GM19023 (cell line): ENCODE results near the gene ERBB3.
"Not testable (repeated sequence)": the region's sequence is repeated elsewhere in the genome, so short reads cannot be mapped to it uniquely, and the experiment has no call there.

ENCODE experiments used
- ATAC-seq: cut with Tn5 transposase; IDR thresholded peaks from one replicate; pipeline ENCODE4 v1.9.1; 2021; ENCODE audit warnings: mild to moderate bottlenecking, moderate library complexity; ENCODE audit not compliant: unreplicated experiment

The ERBB3 gene

DNA sequence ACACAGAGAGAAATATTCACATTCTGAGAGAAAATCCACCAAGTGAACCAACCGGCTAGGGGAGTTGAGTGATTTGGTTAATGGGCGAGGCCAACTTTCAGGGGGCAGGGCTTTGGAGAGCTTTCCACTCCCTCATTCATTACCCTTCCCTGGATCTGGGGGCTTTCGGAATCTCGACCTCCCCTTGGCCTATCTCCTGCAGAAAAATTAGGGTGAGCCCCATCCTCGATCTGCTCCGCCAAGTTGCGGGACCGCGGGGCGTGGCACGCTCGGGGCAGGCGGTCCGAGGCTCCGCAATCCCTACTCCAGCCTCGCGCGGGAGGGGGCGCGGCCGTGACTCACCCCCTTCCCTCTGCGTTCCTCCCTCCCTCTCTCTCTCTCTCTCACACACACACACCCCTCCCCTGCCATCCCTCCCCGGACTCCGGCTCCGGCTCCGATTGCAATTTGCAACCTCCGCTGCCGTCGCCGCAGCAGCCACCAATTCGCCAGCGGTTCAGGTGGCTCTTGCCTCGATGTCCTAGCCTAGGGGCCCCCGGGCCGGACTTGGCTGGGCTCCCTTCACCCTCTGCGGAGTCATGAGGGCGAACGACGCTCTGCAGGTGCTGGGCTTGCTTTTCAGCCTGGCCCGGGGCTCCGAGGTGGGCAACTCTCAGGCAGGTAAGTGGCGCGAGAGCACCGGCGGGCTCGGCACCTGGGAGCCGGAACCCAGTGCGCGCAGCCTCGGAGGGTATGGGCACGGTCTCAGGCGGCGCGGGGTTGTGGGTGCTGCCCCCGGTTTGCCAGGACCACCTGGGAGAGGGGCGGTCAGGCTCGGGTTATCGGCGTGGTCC is at the start of gene ERBB3:
ERBB3 (plus strand) TSS at position 443 of the 833 bp plus-strand sequence; CDS start at position 579, 136 bp downstream.
- peak; percentile 32 for ATAC-seq

DNA sequence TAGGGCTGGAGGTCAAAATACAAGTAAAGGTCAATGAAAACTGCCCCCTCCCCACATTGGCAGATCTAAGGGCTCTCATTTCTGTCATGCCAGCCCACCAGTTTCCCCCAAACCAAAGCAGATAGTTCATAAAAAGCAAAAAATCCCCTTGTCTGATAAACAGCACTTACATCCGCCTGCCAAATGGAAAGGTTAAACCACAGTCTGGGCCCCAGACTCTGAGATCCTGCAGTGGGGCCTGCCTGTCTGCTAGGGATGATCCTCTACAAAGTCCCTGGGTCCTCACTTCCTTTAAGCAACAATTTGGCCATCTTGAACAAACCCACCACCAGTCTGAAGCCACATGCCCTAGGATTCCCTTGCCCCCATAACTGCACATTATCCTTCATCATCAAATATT is 48.0 kb upstream of the ERBB3 start:
- no peak for ATAC-seq

DNA sequence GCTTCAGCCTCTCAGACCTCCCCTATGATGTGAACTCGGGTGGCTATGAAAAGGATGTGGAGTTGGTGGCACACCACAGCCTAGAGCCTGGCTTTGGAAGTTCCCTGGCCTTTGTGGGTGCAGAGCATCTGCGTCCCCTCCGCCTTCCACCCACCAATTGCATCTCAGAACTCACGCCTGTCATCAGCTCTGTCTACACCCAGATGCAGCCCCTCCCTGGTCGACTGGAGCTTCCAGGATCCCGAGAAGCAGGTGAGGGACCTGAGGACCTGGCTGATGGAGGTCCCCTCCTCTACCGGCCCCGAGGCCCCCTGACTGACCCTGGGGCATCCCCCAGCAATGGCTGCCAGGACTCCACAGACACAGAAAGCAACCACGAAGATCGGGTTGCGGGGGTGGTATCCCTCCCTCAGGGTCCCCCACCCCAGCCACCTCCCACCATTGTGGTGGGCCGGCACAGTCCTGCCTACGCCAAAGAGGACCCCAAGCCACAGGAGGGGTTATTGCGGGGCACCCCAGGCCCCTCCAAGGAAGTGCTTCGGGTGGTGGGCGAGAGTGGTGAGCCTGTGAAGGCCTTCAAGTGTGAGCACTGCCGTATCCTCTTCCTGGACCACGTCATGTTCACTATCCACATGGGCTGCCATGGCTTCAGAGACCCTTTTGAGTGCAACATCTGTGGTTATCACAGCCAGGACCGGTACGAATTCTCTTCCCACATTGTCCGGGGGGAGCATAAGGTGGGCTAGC is 45.2 kb upstream of the ERBB3 start:
- ATAC-seq, result no peak

DNA sequence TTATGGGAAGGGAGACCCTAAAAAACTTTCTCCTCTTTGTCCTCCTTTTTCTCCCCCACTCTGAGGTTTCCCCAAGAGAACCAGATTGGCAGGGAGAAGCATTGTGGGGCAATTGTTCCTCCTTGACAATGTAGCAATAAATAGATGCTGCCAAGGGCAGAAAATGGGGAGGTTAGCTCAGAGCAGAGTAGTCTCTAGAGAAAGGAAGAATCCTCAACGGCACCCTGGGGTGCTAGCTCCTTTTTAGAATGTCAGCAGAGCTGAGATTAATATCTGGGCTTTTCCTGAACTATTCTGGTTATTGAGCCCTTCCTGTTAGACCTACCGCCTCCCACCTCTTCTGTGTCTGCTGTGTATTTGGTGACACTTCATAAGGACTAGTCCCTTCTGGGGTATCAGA is 42.8 kb upstream of the ERBB3 start:
- no peak for ATAC-seq

DNA sequence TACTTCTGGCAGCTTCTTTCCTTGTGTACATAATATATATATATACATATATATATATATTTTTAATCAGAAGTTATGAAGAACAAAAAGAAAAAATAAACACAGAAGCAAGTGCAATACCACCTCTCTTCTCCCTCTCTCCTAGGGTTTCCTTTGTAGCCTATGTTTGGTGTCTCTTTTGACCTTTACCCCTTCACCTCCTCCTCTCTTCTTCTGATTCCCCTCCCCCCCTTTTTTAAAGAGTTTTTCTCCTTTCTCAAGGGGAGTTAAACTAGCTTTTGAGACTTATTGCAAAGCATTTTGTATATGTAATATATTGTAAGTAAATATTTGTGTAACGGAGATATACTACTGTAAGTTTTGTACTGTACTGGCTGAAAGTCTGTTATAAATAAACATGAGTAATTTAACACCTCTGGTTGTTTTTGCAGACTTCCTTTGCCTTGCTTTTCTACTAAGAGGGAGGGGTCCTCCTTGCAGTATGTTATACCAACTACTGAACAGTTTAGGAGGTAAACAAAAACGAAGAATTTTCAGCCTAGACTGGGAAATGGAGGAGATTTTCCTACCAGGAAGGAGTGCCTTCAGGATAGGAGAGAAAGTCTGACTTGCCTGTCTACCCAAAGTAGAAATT is 41.8 kb upstream of the ERBB3 start:
- ATAC-seq, result no peak

DNA sequence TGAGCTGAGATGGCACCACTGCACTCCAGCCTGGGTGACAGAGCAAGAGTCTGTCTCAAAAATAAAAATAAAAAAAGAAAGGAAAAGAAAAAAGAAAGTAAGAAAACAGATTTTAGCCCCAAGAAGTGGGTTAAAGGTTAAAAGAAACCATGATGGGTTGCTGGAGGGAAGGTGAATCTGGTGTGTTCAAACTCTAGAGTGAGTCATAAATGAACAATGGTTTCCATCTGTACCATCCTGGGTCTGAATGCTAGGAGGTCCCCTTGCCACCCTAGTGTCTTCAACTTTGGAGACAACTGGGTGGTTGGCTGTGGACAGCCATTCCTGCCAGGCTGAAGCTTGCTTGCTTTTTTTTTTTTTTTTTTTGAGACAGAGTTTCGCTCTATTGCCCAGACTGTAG is 39.8 kb upstream of the ERBB3 start:
- no peak for ATAC-seq

DNA sequence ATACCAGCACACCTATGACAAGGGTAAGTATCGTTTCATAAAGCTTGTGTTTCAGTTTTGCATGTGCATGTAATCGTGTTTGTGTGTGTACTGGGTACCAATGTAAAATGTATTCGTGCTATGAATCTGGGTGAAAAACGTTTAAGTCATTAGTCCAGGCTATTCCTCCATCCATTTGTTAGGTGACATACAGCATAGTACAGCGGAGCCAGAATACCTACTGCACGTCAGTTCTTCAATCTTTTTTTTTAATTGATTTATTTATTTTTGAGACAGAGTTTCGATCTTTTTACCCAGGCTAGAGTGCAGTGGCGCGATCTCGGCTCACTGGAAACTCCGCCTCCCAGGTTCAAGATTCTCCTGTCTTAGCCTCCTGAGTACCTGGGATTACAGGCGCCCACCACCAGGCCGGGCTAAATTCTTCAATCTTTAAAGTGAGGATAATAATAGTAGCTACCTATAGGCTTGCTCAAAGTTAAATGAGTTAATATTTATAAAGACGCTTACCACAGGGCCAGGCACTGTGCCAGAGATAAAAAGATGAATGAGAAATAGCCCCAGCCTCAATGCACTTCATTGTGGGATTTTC is 38.9 kb upstream of the ERBB3 start:
- no peak for ATAC-seq

DNA sequence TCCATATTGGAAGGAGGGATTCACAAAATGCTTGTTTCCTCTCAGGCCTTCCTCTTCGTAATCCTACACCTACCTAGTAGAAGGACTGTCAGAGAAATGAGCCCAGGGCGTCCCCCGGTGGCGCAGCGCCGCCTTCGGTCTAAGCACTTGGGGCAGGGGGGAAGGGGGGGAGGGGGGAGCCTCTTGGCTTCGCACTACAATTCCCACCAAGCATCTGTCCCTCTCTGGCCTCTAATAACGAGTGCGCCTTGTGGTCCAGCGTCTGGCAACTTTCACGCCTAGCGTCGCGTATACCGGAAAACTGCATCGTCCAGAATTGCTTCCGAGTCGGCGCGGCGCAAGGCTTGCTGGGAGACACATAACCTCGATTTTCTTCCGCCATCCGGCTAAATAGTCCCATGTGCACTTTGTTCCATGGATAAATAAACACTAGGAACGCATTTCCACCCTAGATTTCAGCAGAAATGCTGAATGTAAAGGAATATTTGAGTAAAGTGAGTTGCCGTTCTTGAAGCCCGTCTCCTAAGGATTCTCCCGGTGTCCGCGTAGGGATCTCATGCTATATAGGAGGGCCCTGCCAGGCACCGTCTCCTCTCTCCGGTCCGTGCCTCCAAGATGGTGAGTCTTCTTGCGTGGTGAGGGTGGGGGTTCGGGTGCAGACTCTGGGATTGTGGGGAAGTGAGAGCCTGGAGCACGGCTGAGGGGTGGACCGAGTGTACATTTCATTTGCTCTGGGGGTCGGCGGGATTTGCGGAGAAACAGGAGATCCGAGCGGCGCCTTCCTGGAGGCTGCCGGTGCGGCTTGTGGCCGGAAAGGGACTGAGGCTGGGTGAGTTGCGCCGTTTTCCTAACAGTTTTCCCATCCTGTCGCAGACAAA is 38.2 kb upstream of the ERBB3 start, which contains the start of gene RPS26:
RPS26 (plus strand) TSS at position 367 of the 878 bp plus-strand sequence; CDS start at position 616, 249 bp downstream.
- ATAC-seq, result peak; percentile 90

DNA sequence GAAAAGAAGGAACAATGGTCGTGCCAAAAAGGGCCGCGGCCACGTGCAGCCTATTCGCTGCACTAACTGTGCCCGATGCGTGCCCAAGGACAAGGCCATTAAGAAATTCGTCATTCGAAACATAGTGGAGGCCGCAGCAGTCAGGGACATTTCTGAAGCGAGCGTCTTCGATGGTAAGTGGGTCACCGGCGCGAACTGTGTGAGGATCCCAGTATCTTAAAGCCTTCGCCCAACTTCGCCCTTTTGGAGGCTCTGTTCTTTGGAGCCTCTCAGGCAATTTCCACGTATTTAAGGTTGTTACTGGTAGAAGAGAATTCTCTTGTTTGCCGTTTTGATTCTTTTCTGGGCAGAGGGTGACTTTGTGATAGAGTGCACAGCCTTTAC is 37.5 kb upstream of the ERBB3 start:
- not testable (repeated sequence) for ATAC-seq

DNA sequence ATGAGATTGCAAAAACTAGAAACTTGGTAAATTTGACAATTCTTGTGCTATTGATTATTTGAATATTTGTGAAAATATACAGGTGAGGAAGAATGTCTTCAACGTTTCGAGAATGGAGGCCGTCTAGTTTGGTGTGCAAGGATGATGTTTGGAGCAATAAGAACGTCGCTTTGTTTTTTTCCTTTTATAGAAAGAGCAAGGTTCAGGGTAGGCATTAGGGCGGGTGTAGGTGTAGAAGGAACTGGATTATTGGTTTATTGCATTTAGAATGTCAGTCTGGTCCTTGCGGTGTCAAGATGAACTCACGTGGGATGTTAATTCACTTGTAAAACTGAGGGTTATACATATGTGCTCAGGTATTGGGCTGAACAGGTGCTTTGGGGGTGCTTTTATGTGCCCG is 37.1 kb upstream of the ERBB3 start:
- no peak for ATAC-seq

DNA sequence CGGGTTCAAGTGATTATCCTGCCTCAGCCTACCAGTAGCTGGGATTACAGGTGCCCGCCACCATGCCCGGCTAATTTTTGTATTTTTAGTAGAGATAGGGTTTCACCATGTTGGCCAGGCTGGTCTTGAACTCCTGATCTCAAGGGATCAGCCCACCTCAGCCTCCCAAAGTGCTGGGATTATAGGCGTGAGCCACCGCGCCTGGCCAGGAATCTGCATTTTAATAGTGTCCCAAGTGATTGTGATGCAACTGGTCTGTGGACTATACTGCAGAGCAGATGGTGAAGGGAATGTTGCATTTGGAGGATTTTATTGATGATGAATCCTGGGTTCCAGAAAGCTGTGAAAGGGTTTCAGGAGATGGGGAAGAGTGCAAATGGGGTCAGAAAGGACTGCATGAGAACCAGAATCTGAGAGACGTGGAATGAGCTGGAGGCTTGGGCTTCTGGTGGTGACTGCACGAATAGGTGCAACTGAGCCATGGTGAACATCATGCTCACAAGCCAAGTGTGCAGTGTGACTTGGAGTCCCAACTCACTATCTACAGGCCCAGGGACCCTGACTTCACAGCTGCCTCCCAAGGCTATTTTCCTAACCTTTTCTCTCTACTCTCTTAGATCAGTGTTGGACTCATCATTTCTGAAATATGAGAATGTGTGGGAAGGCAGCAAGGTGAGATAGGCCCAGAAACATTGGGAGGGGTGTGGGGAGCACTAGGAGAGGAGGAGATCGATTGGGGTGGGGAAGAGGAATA is 33.8 kb upstream of the ERBB3 start:
- ATAC-seq, result no peak

DNA sequence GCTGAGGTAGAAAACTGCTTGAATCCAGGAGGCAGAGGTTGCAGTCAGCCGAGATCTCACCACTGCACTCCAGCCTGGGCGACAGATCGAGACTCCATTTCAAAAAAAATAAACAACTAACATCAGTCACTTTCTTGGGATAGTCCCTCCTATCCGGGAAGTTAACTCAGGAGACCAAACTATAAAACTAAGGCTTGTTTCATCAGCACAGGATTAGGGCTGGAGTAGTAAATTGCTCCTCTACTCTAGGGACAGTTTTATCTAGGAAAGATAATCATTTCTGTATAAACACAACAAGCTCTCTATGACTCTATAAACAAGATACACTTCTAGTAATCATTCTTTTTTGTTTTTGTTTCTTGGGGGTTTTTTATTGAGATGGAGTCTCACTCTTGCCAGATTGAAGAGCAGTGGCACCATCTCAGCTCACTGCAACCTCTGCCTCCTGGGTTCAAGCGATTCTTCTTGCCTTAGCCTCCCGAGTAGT is 26.5 kb upstream of the ERBB3 start:
- no peak for ATAC-seq

DNA sequence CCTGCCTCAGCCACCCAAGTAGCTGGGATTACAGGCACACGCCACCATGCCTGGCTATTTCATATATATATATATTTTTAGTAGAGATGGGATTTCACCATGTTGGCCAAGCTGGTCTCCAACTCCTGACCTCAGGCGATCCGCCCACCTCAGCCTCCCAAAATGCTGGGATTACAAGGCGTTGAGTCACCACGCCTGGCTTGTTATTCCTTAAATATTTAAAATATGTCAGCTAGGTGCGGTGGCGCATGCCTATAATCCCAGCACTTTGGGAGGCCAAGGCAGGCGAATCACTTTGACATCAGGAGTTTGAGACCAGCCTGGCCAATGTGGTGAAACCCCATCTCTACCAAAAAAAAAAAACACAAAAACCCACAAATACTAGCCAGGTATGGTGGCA is 20.0 kb upstream of the ERBB3 start:
- not testable (repeated sequence) for ATAC-seq

DNA sequence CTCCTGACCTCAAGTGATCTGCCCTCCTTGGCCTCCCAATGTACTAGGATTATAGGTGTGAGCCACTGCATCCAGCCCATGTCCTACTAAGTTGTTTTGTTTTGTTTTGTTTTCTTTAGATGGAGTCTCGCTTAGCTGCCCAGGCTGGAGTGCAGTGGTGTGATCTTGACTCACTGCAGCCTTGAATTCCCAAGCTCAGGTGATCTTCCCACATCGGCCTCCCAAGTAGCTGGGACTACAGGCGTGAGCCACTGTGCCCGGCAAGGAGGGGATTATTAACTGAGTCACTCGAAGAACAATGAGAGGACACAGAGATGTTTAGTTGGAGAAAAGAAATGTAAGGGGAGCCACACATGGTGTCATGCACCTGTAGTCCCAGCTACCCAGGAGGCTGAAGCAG is 18.0 kb upstream of the ERBB3 start:
- no peak for ATAC-seq

DNA sequence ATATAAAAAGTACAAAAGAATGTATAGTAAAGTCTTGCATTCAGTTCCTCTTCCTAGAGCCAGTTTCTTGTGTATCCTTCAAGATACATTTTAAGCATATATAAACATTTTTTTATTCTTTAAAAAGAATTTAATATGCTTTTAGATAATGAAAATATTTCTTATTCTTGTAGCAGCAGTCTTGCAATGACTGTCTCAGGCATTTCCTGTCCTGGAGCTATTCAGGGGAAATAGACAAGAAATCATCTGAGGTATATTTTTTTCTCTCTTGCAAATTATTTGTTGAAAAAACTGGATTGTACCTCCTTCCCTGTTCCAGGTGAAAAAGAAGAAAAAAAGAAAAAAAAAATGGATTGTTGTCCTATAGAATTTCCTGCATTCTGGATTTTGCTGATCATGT is 17.0 kb upstream of the ERBB3 start:
- no peak for ATAC-seq

DNA sequence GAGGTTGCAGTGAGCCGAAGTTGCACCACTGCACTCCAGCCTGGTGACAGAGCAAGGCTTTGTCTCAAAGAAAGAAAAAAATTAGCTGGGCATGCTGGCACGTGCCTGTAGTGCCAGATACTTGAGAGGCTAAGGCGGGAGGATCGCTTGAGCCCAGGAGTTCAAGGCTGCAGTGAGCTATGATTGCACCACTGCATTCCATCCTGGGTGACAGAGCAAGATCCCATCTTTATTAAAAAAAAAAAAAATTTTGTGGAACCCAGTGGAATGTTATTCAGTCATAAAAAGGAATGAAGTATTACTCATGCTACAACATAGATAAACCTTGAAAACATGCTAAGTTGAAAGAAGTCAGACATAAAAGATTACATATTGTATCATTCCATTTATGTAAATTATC is 8.3 kb upstream of the ERBB3 start:
- ATAC-seq, result no peak

DNA sequence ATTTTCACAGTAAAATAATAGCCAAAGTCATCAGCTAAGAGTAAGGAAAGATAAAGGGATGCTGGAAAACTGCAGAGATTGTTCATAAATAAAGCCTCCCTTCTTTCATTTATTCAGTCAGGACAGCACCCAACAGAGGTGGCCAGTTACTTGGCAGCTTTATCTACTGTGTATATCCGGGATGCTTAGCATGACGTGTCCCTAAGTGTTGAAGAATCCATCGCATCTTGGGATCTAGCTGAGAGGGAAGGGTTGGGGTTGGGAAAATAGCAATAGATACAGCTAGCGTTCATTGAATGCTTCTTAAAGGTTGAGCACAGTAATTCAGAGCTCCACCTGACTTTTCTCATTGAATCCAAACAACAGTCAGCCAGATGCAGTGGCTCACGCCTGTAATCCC is 5.6 kb upstream of the ERBB3 start:
- ATAC-seq, result no peak

DNA sequence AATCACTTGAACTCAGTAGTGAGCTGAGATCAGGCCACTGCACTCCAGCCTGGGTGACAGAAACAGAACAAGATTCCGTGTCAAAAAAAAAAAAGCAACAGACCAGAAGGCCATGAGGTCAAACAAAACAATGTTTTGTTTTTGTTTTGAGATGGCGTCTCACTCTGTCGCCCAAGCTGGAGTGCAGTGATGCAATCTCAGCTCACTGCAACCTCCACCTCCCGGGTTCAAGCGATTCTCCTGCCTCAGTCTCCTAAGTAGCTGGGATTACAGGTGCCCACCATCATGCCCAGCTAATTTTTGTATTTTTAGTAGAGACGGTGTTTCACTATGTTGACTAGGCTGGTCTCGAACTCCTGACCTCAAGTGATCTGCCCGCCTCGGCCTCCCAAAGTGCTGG is 2.0 kb upstream of the ERBB3 start:
- ATAC-seq, result not testable (repeated sequence)

DNA sequence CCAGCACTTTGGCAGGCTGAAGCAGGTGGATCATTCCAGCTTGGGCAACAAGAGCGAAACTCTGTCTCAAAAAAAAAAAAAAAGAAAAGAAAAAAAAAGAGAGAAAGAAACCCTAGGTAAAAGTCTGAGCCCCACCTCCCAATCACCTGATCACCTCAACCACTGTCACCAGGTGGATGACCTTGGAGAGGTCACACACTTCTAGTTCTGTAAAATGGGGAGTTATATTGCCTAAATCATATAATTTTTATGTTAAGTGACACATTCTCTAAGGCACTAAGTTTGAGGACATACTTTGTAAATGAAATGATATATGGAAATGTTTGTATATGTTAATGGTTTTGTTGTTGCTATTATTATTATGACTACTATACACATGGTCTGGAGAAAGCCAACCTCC is 1.5 kb upstream of the ERBB3 start:
- ATAC-seq, result no peak
